Liver (tissue), 3 donors: Measurements from ENCODE around the gene NUAK1.

Experiments used
- CTCF ChIP-seq: fragments of 150-350 bp; IDR thresholded peaks from 2 replicates; pipeline ENCODE4 v1.5.1; 2017; ENCODE audit warnings: improper control_type of control experiment, low read depth, low read length; ENCODE audit not compliant: missing input control
- FOXA1 ChIP-seq: IDR thresholded peaks from 2 replicates; pipeline ENCODE4 v1.6.1; 2016; ENCODE audit warnings: antibody characterized with exemption
- JUND ChIP-seq, 2 donors: IDR thresholded peaks; 2 replicates each; pipeline ENCODE4 v1.6.1; 2016; ENCODE audit warnings: antibody characterized with exemption in 2 of 2
- NR2F2 ChIP-seq: IDR thresholded peaks from 2 replicates; pipeline ENCODE4 v1.6.1; 2016; ENCODE audit warnings: antibody characterized with exemption
- ZBTB33 ChIP-seq: IDR thresholded peaks from 2 replicates; pipeline ENCODE4 v1.6.1; 2016; ENCODE audit warnings: antibody characterized with exemption
- donor health status: healthy.
- donor health status: healthy.

- no peak for TF ChIP-seq CTCF
- no peak for TF ChIP-seq ZBTB33
- no peak for TF ChIP-seq FOXA1
- TF ChIP-seq NR2F2: no peak
- TF ChIP-seq JUND (IDR thresholded peaks at IDR 0.05): no peak
These were observed 54.0 kb downstream of the NUAK1 start for GRCh38 chr12:106084759-106085158.
